GM18858 (cell line): ENCODE data around the gene MARCHF2.

Experiments used
- ATAC-seq: cut with Tn5 transposase; IDR thresholded peaks from one replicate; pipeline ENCODE4 v1.9.1; 2021; ENCODE audit not compliant: unreplicated experiment

The MARCHF2 gene

GRCh38 chr19:8387688-8388611 is 25.2 kb upstream of the MARCHF2 start:
- no peak for ATAC-seq

GRCh38 chr19:8388612-8388958 is 24.5 kb upstream of the MARCHF2 start:
- no peak for ATAC-seq

- peak; percentile 88 for ATAC-seq
These were observed 23.1 kb upstream of the MARCHF2 start, which contains the start of gene RAB11B for GRCh38 chr19:8389891-8390616. TSS of gene RAB11B (plus strand) at chr19:8390360. CDS start at chr19:8390417, 57 bp downstream.

GRCh38 chr19:8390617-8390981 is 22.5 kb upstream of the MARCHF2 start:
- ATAC-seq = peak; percentile 3

GRCh38 chr19:8391198-8392016 is 21.7 kb upstream of the MARCHF2 start:
- no peak for ATAC-seq

- ATAC-seq = no peak
These were observed 21.0 kb upstream of the MARCHF2 start for GRCh38 chr19:8392017-8392591.

GRCh38 chr19:8393192-8393870 is 19.8 kb upstream of the MARCHF2 start:
- ATAC-seq = no peak

- ATAC-seq = no peak
These were observed 19.2 kb upstream of the MARCHF2 start for GRCh38 chr19:8393871-8394250.

- no peak for ATAC-seq
These were observed 17.5 kb upstream of the MARCHF2 start for GRCh38 chr19:8395621-8396082.

GRCh38 chr19:8396185-8396562 is 16.9 kb upstream of the MARCHF2 start:
- ATAC-seq = no peak

- ATAC-seq = no peak
These were observed 16.4 kb upstream of the MARCHF2 start for GRCh38 chr19:8396563-8397203.

- ATAC-seq = no peak
These were observed 15.8 kb upstream of the MARCHF2 start for GRCh38 chr19:8397271-8397670.

GRCh38 chr19:8397746-8398310 is 15.3 kb upstream of the MARCHF2 start:
- ATAC-seq = no peak

- no peak for ATAC-seq
These were observed 14.8 kb upstream of the MARCHF2 start for GRCh38 chr19:8398311-8398771.

- ATAC-seq = no peak
These were observed 13.4 kb upstream of the MARCHF2 start for GRCh38 chr19:8399681-8400188.

GRCh38 chr19:8401981-8402411 is 11.1 kb upstream of the MARCHF2 start:
- ATAC-seq = no peak

GRCh38 chr19:8403098-8403819 is 9.8 kb upstream of the MARCHF2 start:
- no peak for ATAC-seq

GRCh38 chr19:8403820-8404109 is 9.3 kb upstream of the MARCHF2 start:
- ATAC-seq = no peak
